Nephron (organoid): ENCODE results near the gene CFAP157.

Experiments
- H3K27ac Mint-ChIP-seq, 3 experiments: 2 replicates each; pipeline ENCODE4 v1.8.0; 2020; ENCODE audit warnings: mixed read lengths in 3 of 3, mild to moderate bottlenecking in 2 of 3, moderate library complexity in 1 of 3
- H3K27me3 Mint-ChIP-seq: 2 replicates; pipeline ENCODE4 v1.8.0; 2021; ENCODE audit warnings: low read depth, mild to moderate bottlenecking, moderate library complexity, mixed read lengths
- H3K36me3 Mint-ChIP-seq: 2 replicates; pipeline ENCODE4 v1.8.0; 2020; ENCODE audit warnings: low read depth, mixed read lengths
- H3K4me1 Mint-ChIP-seq: 2 replicates; pipeline ENCODE4 v1.8.0; 2020; ENCODE audit warnings: mixed read lengths
- H3K4me3 Mint-ChIP-seq, 3 experiments: 2 replicates each; pipeline ENCODE4 v1.8.0; 2020; ENCODE audit warnings: mild to moderate bottlenecking in 3 of 3, mixed read lengths in 3 of 3, moderate library complexity in 2 of 3
- H3K9me3 Mint-ChIP-seq: 2 replicates; pipeline ENCODE4 v1.8.0; 2020; ENCODE audit warnings: mixed read lengths
- CTCF ChIP-seq, 3 experiments: fragments of 200-600 bp; sonication (generic); IDR thresholded peaks; one replicate each; pipeline ENCODE4 v1.5.0; 2021; ENCODE audit warnings: antibody characterized with exemption in 3 of 3; ENCODE audit not compliant: unreplicated experiment in 3 of 3

Gene CFAP157

GRCh38 chr9:127706836-127707241 is at the start of gene CFAP157:
Gene CFAP157, plus strand, starts transcription at chr9:127706988. Its CDS starts 44 bp downstream, at chr9:127707032.
- no peak within 1 kb of the TSS for H3K27ac Mint-ChIP-seq
- no peaks in the 10 kb centered on the region for H3K9me3 Mint-ChIP-seq
- H3K36me3 Mint-ChIP-seq: no peaks in the 10 kb centered on the region
- H3K4me3 Mint-ChIP-seq: peak within 1 kb of the TSS in 2 of 3 experiments; percentile 59 to 67
- peaks cover 4% of the 10 kb centered on the region for H3K27me3 Mint-ChIP-seq
- peaks cover 26% of the 10 kb centered on the region for H3K4me1 Mint-ChIP-seq
- TF ChIP-seq CTCF (IDR thresholded peaks at IDR 0.05; ENCODE audit: unreplicated experiment in 3 of 3): no peak

GRCh38 chr9:127658428-127658827 is 48.4 kb upstream of the CFAP157 start:
- Mint-ChIP-seq H3K4me1 (peaks cover 20% of the 10 kb centered on the region), H3K27ac (no peak overlapping the region), H3K36me3 (peaks cover 47% of the 10 kb centered on the region), H3K4me3 (no peak overlapping the region), H3K9me3 (no peaks in the 10 kb centered on the region), H3K27me3 (no peaks in the 10 kb centered on the region)
- no peak for TF ChIP-seq CTCF (IDR thresholded peaks at IDR 0.05; ENCODE audit: unreplicated experiment in 3 of 3)

- Mint-ChIP-seq H3K9me3 (no peaks in the 10 kb centered on the region), H3K27me3 (no peaks in the 10 kb centered on the region), H3K36me3 (peaks cover 49% of the 10 kb centered on the region), H3K4me1 (peaks cover 42% of the 10 kb centered on the region), H3K4me3 (peak overlapping the region in 1 of 3 experiments; percentile 22), H3K27ac (peak overlapping the region; percentile 19 to 53 (median 50))
- TF ChIP-seq CTCF (IDR thresholded peaks at IDR 0.05; ENCODE audit: unreplicated experiment in 3 of 3): no peak
These were observed 45.7 kb upstream of the CFAP157 start for GRCh38 chr9:127660886-127661741.

GRCh38 chr9:127662617-127663016 is 44.2 kb upstream of the CFAP157 start:
- no peak overlapping the region for H3K4me3 Mint-ChIP-seq
- H3K36me3 Mint-ChIP-seq: peaks cover 48% of the 10 kb centered on the region
- no peak for TF ChIP-seq CTCF (IDR thresholded peaks at IDR 0.05; ENCODE audit: unreplicated experiment in 3 of 3)
- no peaks in the 10 kb centered on the region for H3K9me3 Mint-ChIP-seq
- H3K27ac Mint-ChIP-seq: peak overlapping the region in 2 of 3 experiments; percentile 4 to 21
- no peaks in the 10 kb centered on the region for H3K27me3 Mint-ChIP-seq
- H3K4me1 Mint-ChIP-seq: peaks cover 49% of the 10 kb centered on the region

GRCh38 chr9:127664324-127664677 is 42.5 kb upstream of the CFAP157 start:
- TF ChIP-seq CTCF (IDR thresholded peaks at IDR 0.05; ENCODE audit: unreplicated experiment in 3 of 3): no peak
- Mint-ChIP-seq H3K9me3 (no peaks in the 10 kb centered on the region), H3K4me3 (no peak overlapping the region), H3K27me3 (no peaks in the 10 kb centered on the region), H3K27ac (peak overlapping the region in 2 of 3 experiments; percentile 26 to 80), H3K36me3 (peaks cover 47% of the 10 kb centered on the region), H3K4me1 (peaks cover 47% of the 10 kb centered on the region)
